ENCODE measurements around the gene SIRPG.
"Not testable (repeated sequence)": the region's sequence is repeated elsewhere in the genome, so short reads cannot be mapped to it uniquely, and the experiment has no call there.

SIRPG gene

GRCh38 chr20:1671891-1672669 lies 14.5 kb upstream of the SIRPG start:
- no peak for DNase-seq

DNA sequence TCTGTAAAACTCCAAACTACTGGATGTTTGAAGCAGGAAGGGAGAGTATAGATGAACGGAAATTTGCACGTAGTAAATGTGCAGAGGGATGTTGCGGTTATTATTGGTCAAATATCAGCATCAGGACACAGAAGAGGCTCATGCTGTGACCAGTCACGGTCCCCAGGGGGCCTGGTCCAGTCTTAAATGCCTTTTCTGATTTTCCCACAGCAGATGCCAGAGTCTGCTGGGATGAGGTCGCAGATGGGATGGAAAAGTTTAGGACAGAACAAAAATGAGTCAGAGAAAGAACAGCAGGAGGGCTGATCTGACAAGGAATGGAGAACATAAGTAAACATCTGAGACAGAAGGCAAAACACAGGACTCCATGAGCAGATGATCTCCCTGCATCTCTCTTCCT lies 11.7 kb upstream of the SIRPG start:
- no peak for DNase-seq

DNA sequence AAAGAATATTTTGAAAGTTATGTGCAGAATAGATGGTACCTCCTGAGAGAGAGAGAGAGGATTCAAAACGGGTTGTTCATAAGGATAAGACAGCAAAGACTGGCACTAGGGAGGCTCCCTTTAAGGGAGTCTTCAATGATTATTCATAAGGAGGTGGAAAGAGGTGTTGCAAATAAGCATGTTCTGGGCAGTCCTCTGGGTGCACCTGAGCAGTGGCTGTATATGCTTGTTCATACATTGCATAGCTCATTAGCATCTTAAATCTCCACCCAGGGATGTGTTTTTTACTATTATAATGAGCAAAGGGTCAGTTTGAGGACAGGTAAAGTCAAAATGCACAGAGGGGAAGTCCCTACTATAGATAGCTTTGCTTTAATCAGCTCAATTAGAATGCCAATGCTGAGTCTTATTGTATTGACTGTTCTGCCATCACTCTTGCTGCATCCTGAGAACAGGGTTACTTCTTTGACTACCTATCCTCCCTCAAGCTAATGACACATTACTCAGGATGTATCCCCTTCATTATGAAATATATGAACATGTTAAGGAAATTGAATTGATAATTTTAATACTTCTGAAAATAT lies 10.0 kb upstream of the SIRPG start:
- DNase-seq, result no peak

GRCh38 chr20:1666802-1667201 lies 9.2 kb upstream of the SIRPG start:
- DNase-seq, result no peak

GRCh38 chr20:1665345-1665744 lies 7.8 kb upstream of the SIRPG start:
- DNase-seq, result no peak

DNA sequence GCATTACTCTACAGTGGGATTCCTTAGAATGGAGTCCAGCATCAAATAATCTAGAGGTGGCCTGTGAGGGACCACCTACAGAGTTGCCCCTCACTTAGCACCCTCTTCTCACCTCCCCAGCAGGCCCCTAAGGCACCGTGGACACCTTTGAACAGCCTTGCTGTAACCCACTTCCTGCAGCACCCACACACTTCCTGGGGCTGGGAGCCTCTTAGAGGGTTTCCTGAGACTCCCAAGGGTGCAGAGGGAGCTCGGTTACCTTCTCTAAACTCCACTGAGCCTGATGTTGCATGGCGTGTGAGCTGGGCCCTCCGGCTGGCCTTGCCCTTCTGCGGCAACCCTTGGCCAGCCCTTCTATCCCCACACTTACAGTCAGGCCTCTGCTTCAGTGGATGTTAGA lies 7.3 kb upstream of the SIRPG start:
- DNase-seq, result no peak

- no peak for DNase-seq
Measured at GRCh38 chr20:1663917-1664316, 6.3 kb upstream of the SIRPG start.

GRCh38 chr20:1661542-1662299 lies 4.1 kb upstream of the SIRPG start:
- DNase-seq, result no peak

GRCh38 chr20:1660246-1660645 lies 2.7 kb upstream of the SIRPG start:
- DNase-seq, result no peak

- no peak for DNase-seq
Measured at GRCh38 chr20:1656844-1657243, 735 bp downstream of the SIRPG start.

GRCh38 chr20:1654996-1655395 lies 2.6 kb downstream of the SIRPG start:
- no peak for DNase-seq

DNA sequence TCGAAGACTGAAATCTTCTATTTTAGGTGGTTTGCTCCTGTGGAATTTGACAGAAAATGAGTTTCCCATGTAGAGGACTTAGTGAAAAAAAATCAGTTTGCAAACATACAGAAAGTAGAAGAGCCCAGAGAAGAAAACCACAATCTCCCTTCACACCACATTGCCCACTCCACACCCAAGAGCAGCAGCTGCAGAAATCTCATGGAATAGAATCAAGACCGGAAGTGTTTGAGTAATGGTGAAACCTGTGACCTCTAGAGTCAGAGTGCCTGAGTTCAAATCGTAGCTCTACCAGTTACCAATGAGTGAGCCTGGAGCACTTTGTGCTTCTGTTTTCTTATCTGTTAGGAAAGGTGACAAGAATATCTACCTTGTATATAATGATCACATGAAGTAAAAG lies 4.6 kb downstream of the SIRPG start:
- no peak for DNase-seq

GRCh38 chr20:1652104-1652503 lies 5.5 kb downstream of the SIRPG start:
- DNase-seq, result no peak

GRCh38 chr20:1651268-1652058 lies 6.1 kb downstream of the SIRPG start:
- no peak for DNase-seq

DNA sequence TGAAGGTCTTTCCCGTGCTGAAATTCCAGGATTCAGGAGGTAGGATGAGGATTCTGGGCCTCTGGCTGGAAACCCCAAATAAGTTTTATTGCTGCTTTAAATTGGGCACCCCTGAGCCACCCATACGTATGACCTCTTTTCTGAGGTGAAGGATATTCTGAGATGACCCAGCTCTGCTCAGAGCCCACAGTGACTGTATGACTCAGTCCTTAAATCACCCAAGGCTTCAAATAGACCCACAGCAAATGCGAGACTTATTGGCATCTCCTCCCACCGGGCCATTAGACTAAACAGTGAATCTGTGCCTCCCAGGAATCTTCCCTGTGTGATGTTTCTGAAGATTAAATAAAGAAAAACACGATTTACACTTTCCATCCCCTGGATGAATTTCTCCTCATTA lies 9.5 kb downstream of the SIRPG start:
- DNase-seq, result no peak

DNA sequence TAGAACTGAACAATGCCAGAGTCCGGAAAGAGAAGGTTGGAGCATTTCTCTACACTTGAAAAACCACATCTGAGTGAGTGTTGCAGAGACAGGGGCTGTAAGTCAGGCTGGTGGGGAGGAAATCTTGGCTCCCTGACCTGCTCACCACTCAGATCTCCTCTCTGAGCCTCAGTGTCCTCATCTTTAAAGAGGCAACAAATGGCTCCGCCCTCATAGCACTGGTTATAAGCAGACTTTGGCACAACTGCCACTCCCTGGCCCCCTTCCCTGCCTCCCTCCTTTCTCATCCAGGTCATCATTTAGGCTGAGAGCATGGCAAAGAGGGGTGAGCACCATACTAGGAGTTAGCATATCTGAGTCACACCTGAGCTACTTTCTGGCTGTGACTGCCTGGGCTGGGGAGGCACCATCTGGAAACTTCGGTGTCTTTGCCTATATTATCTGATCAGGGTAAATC lies 10.6 kb downstream of the SIRPG start:
- DNase-seq, result no peak

- DNase-seq, result no peak
Measured at GRCh38 chr20:1644101-1644962, 13.2 kb downstream of the SIRPG start.

GRCh38 chr20:1638643-1639042 lies 18.9 kb downstream of the SIRPG start:
- not testable (repeated sequence) for DNase-seq

GRCh38 chr20:1637755-1638154 lies 19.8 kb downstream of the SIRPG start:
- no peak for DNase-seq

DNA sequence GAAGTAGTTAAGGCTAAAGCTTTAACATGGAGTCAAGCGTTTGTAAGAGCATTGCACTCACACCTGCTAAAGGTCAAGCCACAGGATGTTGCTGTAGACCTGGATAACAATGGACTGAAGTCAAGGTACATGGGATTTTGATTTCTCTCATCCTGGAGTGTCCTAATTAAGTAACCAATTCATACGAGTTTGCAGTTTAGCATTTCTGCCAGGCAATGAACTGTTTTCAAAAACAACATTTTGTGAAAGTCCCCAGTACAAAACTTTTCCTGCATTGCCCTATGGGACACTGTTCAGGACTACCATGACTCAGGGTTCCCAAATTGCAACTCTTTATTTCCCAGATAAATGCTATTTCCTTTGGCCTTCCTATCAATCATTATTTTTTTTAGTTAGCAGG lies 20.4 kb downstream of the SIRPG start:
- DNase-seq, result no peak

- DNase-seq, result no peak
Measured at GRCh38 chr20:1636621-1637020, 21.0 kb downstream of the SIRPG start.
